OCI-LY3 (cell line): ENCODE data around the gene MYDGF.
A peak's percentile ranks its signal among the peaks of the same experiment; 100 is the strongest.

Experiments
- H2AFZ ChIP-seq: fragments of 200-600, 300-600 bp; shearing (Covaris generic); 2 replicates; pipeline ENCODE4 v1.6.0; 2014; ENCODE audit warnings: antibody characterized with exemption, low read depth, low read length
- H3K27ac ChIP-seq: fragments of 200-600, 300-600 bp; sonication (generic); 2 replicates; pipeline ENCODE4 v1.5.1; 2014; ENCODE audit warnings: mild to moderate bottlenecking, low read length, moderate library complexity, mixed read lengths
- H3K27me3 ChIP-seq: fragments of 200-600, 300-600 bp; sonication (generic); 2 replicates; pipeline ENCODE4 v1.6.1; 2014; ENCODE audit warnings: low read depth, low read length, mixed read lengths
- H3K36me3 ChIP-seq: fragments of 200-600, 300-600 bp; sonication (generic); replicated peaks from 2 replicates; pipeline ENCODE3; 2014; ENCODE audit warnings: low read depth, low read length, mixed read lengths
- H3K4me1 ChIP-seq: fragments of 300-600, 200-600 bp; sonication (generic); 2 replicates; pipeline ENCODE4 v1.6.1; 2014; ENCODE audit warnings: low read length, mixed read lengths
- H3K4me2 ChIP-seq: fragments of 200-600, 300-600 bp; sonication (generic); 2 replicates; pipeline ENCODE4 v1.6.1; 2014; ENCODE audit warnings: low read length, mixed read lengths
- H3K4me3 ChIP-seq: fragments of 300-600, 200-600 bp; sonication (generic); 2 replicates; pipeline ENCODE4 v1.5.1; 2014; ENCODE audit warnings: antibody characterized with exemption, mild to moderate bottlenecking, low read length, moderate library complexity
- H3K79me2 ChIP-seq: fragments of 300-600, 200-600 bp; shearing (Covaris generic); 2 replicates; pipeline ENCODE4 v1.6.1; 2014; ENCODE audit warnings: mild to moderate bottlenecking, low read length, mixed read lengths
- H3K9ac ChIP-seq: fragments of 300-600, 200-600 bp; shearing (Covaris generic); 2 replicates; pipeline ENCODE4 v1.6.0; 2014; ENCODE audit warnings: mild to moderate bottlenecking, low read length, moderate library complexity
- H3K9me3 ChIP-seq: fragments of 200-600, 300-600 bp; shearing (Covaris generic); 2 replicates; pipeline ENCODE4 v1.6.1; 2014; ENCODE audit warnings: low read length, mixed read lengths; ENCODE audit not compliant: insufficient read depth
- H4K20me1 ChIP-seq: fragments of 200-600, 300-600 bp; sonication (generic); 2 replicates; pipeline ENCODE4 v1.6.1; 2016; ENCODE audit warnings: low read length, mixed read lengths; ENCODE audit not compliant: insufficient read depth
- CTCF ChIP-seq: fragments of 200-600, 300-600 bp; sonication (generic); IDR thresholded peaks from 2 replicates; pipeline ENCODE4 v1.5.1; 2014; ENCODE audit warnings: antibody characterized with exemption, low read length, low read depth
- EZH2phosphoT487 ChIP-seq: fragments of 200-600 bp; shearing (Covaris generic); IDR thresholded peaks from 2 replicates; pipeline ENCODE4 v1.6.1; 2018; ENCODE audit warnings: antibody characterized with exemption, mixed run types, low read depth

Gene MYDGF

GRCh38 chr19:4636151-4636717 lies 33.9 kb downstream of the MYDGF start:
- Histone ChIP-seq H3K4me3 (peak overlapping the region; percentile 92), H4K20me1 (no peaks in the 10 kb centered on the region), H3K9me3 (no peaks in the 10 kb centered on the region), H2AFZ (peak overlapping the region; percentile 99), H3K27me3 (peaks cover 4% of the 10 kb centered on the region; the same call in 1 of the 2 replicates), H3K79me2 (peaks cover 19% of the 10 kb centered on the region), H3K9ac (peak overlapping the region; percentile 84), H3K36me3 (no peaks in the 10 kb centered on the region), H3K27ac (no peak overlapping the region), H3K4me1 (peaks cover 30% of the 10 kb centered on the region), H3K4me2 (peak overlapping the region; percentile 89)
- TF ChIP-seq EZH2phosphoT487 (no peak), CTCF (peak; percentile 91)

- Histone ChIP-seq H3K9me3 (no peaks in the 10 kb centered on the region), H3K36me3 (no peaks in the 10 kb centered on the region), H3K27me3 (peaks cover 4% of the 10 kb centered on the region; the same call in 1 of the 2 replicates), H3K4me3 (peak overlapping the region; percentile 92), H3K9ac (peak overlapping the region; percentile 84), H4K20me1 (no peaks in the 10 kb centered on the region), H3K4me1 (peaks cover 30% of the 10 kb centered on the region), H3K79me2 (peaks cover 14% of the 10 kb centered on the region), H2AFZ (peak overlapping the region; percentile 99), H3K4me2 (peak overlapping the region; percentile 89), H3K27ac (no peak overlapping the region)
- TF ChIP-seq CTCF: no peak
- TF ChIP-seq EZH2phosphoT487: no peak
Observed at GRCh38 chr19:4635754-4636116, 34.4 kb downstream of the MYDGF start.

GRCh38 chr19:4633140-4633967 lies 36.8 kb downstream of the MYDGF start:
- H3K4me2 ChIP-seq: peak overlapping the region; percentile 10; the same call in 1 of the 2 replicates

More at GRCh38 chr19:4633140-4633967, 36.8 kb downstream of the MYDGF start:
- TF ChIP-seq CTCF (peak; percentile 87), EZH2phosphoT487 (no peak)
- H3K4me3 ChIP-seq: no peak overlapping the region
- no peaks in the 10 kb centered on the region for H3K36me3 ChIP-seq
- peaks cover 4% of the 10 kb centered on the region; the same call in 1 of the 2 replicates for H3K27me3 ChIP-seq
- no peak overlapping the region for H3K27ac ChIP-seq
- H3K9me3 ChIP-seq: no peaks in the 10 kb centered on the region
- no peak overlapping the region for H2AFZ ChIP-seq
- H3K4me1 ChIP-seq: peaks cover 18% of the 10 kb centered on the region
- H3K79me2 ChIP-seq: no peaks in the 10 kb centered on the region
- no peak overlapping the region for H3K9ac ChIP-seq
- H4K20me1 ChIP-seq: no peaks in the 10 kb centered on the region
